Astrocyte (in vitro differentiated cells and primary cell): ENCODE results near the gene GDNF. TPM values are rescaled to one million over a fixed set of nuclear protein-coding genes. Genes with fewer than 3 reads are reported as not detected.
"Not testable (repeated sequence)": the region's sequence is repeated elsewhere in the genome, so short reads cannot be mapped to it uniquely, and the experiment has no call there.

Experiments
- DNase-seq: peaks from one replicate; pipeline ENCODE4 v3.0.0-alpha.2; 2010; ENCODE audit warnings: low read depth
- FAIRE-seq: peaks from 2 replicates; lab custom pipeline; 2011; peaks lifted over from hg19 to GRCh38; lab: Jason Lieb, UNC
- H2AFZ ChIP-seq: 2 replicates; pipeline ENCODE4 v1.6.0; 2012; ENCODE audit warnings: low read depth, low read length, inconsistent platforms
- H3K27ac ChIP-seq: 2 replicates; pipeline ENCODE4 v1.5.1; 2011; ENCODE audit warnings: low read depth, low read length, inconsistent platforms
- H3K27me3 ChIP-seq: 2 replicates; pipeline ENCODE4 v1.6.0; 2011; ENCODE audit warnings: low read length, inconsistent platforms; ENCODE audit not compliant: insufficient read depth
- H3K36me3 ChIP-seq: 2 replicates; pipeline ENCODE4 v1.5.1; 2011; ENCODE audit warnings: low read length, inconsistent platforms; ENCODE audit not compliant: insufficient read depth
- H3K4me1 ChIP-seq: 2 replicates; pipeline ENCODE4 v1.5.1; 2011; ENCODE audit warnings: low read length, inconsistent platforms; ENCODE audit not compliant: insufficient read depth
- H3K4me2 ChIP-seq: 2 replicates; pipeline ENCODE4 v1.6.0; 2012; ENCODE audit warnings: low read length, inconsistent platforms
- H3K4me3 ChIP-seq: 2 replicates; pipeline ENCODE4 v1.5.1; 2011; ENCODE audit warnings: low read depth, mild to moderate bottlenecking, low read length, inconsistent platforms; ENCODE audit not compliant: insufficient read depth
- H3K79me2 ChIP-seq: 2 replicates; pipeline ENCODE4 v1.6.0; 2012; ENCODE audit warnings: mild to moderate bottlenecking, low read length, inconsistent platforms; ENCODE audit not compliant: insufficient read depth
- H3K9ac ChIP-seq: 2 replicates; pipeline ENCODE4 v1.6.0; 2012; ENCODE audit warnings: mild to moderate bottlenecking, low read length, inconsistent platforms
- H3K9me3 ChIP-seq: 2 replicates; pipeline ENCODE4 v1.5.1; 2012; ENCODE audit warnings: low read depth, mild to moderate bottlenecking, low read length, inconsistent platforms; ENCODE audit not compliant: insufficient read depth
- H4K20me1 ChIP-seq: 2 replicates; pipeline ENCODE4 v1.6.0; 2012; ENCODE audit warnings: low read length, inconsistent platforms; ENCODE audit not compliant: insufficient read depth
- H3K27ac Mint-ChIP-seq: one replicate; pipeline ENCODE4 v1.8.0; 2021; ENCODE audit warnings: mild to moderate bottlenecking, mixed read lengths; ENCODE audit not compliant: unreplicated experiment
- H3K27me3 Mint-ChIP-seq: one replicate; pipeline ENCODE4 v1.8.0; 2021; ENCODE audit warnings: low read depth, mixed read lengths; ENCODE audit not compliant: unreplicated experiment
- H3K36me3 Mint-ChIP-seq: one replicate; pipeline ENCODE4 v1.8.0; 2021; ENCODE audit warnings: low read depth, mixed read lengths; ENCODE audit not compliant: unreplicated experiment
- H3K4me1 Mint-ChIP-seq: one replicate; pipeline ENCODE4 v1.8.0; 2021; ENCODE audit warnings: low read depth, mixed read lengths; ENCODE audit not compliant: unreplicated experiment
- H3K4me3 Mint-ChIP-seq: one replicate; pipeline ENCODE4 v1.8.0; 2021; ENCODE audit warnings: mild to moderate bottlenecking, moderate library complexity, mixed read lengths; ENCODE audit not compliant: unreplicated experiment
- H3K9me3 Mint-ChIP-seq: one replicate; pipeline ENCODE4 v1.8.0; 2021; ENCODE audit warnings: mild to moderate bottlenecking, mixed read lengths; ENCODE audit not compliant: unreplicated experiment
- CTCF ChIP-seq: IDR thresholded peaks from 2 replicates; pipeline ENCODE4 v1.5.1; 2011; ENCODE audit warnings: low read depth, mild to moderate bottlenecking, inconsistent platforms, low read length, moderate library complexity; ENCODE audit not compliant: insufficient read depth
- EZH2 ChIP-seq: IDR thresholded peaks from 2 replicates; pipeline ENCODE4 v1.6.1; 2012; ENCODE audit warnings: mild to moderate bottlenecking, low read length, inconsistent platforms; ENCODE audit not compliant: insufficient read depth
- total RNA-seq: library from RNA; stranded (reverse); gene quantifications from 2 replicates; pipeline ENCODE4 v1.2.1, GENCODE V29; 2021

GDNF gene
- total RNA-seq, 1 donor from 2014 or later = 21.5 TPM

- Mint-ChIP-seq H3K27ac (no peak overlapping the region), H3K27me3 (peaks cover 4% of the 10 kb centered on the region), H3K9me3 (peaks cover 9% of the 10 kb centered on the region), H3K4me1 (peaks cover 4% of the 10 kb centered on the region), H3K36me3 (no peaks in the 10 kb centered on the region), H3K4me3 (no peak overlapping the region)
- Histone ChIP-seq H3K27me3 (no peaks in the 10 kb centered on the region), H3K4me2 (no peak overlapping the region), H3K9me3 (no peaks in the 10 kb centered on the region), H3K9ac (no peak overlapping the region), H2AFZ (no peak overlapping the region), H3K36me3 (no peaks in the 10 kb centered on the region), H3K27ac (no peak overlapping the region), H4K20me1 (no peaks in the 10 kb centered on the region), H3K79me2 (no peaks in the 10 kb centered on the region), H3K4me3 (no peak overlapping the region), H3K4me1 (no peaks in the 10 kb centered on the region)
- TF ChIP-seq EZH2 (no peak), CTCF (no peak)
- FAIRE-seq (no peak), DNase-seq (no peak)
Observed at GRCh38 chr5:37803487-37803886, 36.4 kb downstream of the GDNF start.

- H3K4me3 Mint-ChIP-seq = no peak overlapping the region
- H3K4me1 Mint-ChIP-seq = no peaks in the 10 kb centered on the region
- H3K27ac ChIP-seq = no peak overlapping the region
- no peak overlapping the region for H3K4me2 ChIP-seq
- no peak overlapping the region for H2AFZ ChIP-seq
- peaks cover 4% of the 10 kb centered on the region for H3K27me3 Mint-ChIP-seq
- no peak overlapping the region for H3K27ac Mint-ChIP-seq
- H3K9me3 Mint-ChIP-seq = peaks cover 15% of the 10 kb centered on the region
- no peaks in the 10 kb centered on the region for H3K36me3 ChIP-seq
- no peaks in the 10 kb centered on the region for H3K36me3 Mint-ChIP-seq
- DNase-seq (no peak), FAIRE-seq (no peak)
- no peaks in the 10 kb centered on the region for H4K20me1 ChIP-seq
- H3K4me1 ChIP-seq = no peaks in the 10 kb centered on the region
- peaks cover 2% of the 10 kb centered on the region for H3K27me3 ChIP-seq
- TF ChIP-seq EZH2 (no peak), CTCF (no peak)
- no peaks in the 10 kb centered on the region for H3K79me2 ChIP-seq
- no peak overlapping the region for H3K4me3 ChIP-seq
- H3K9me3 ChIP-seq = no peaks in the 10 kb centered on the region
- H3K9ac ChIP-seq = no peak overlapping the region
Observed at GRCh38 chr5:37801521-37801920, 38.3 kb downstream of the GDNF start.

- H3K27ac ChIP-seq = no peak overlapping the region
- H3K27me3 Mint-ChIP-seq = peaks cover 4% of the 10 kb centered on the region
- H3K36me3 ChIP-seq = no peaks in the 10 kb centered on the region
- H3K27me3 ChIP-seq = peaks cover 2% of the 10 kb centered on the region
- H3K4me3 ChIP-seq = no peak overlapping the region
- no peak overlapping the region for H3K4me2 ChIP-seq
- DNase-seq = no peak
- no peak overlapping the region for H3K4me3 Mint-ChIP-seq
- H2AFZ ChIP-seq = no peak overlapping the region
- FAIRE-seq = no peak
- H3K36me3 Mint-ChIP-seq = no peaks in the 10 kb centered on the region
- no peak overlapping the region for H3K9ac ChIP-seq
- H3K79me2 ChIP-seq = no peaks in the 10 kb centered on the region
- no peak overlapping the region for H3K27ac Mint-ChIP-seq
- H3K4me1 ChIP-seq = no peaks in the 10 kb centered on the region
- no peaks in the 10 kb centered on the region for H4K20me1 ChIP-seq
- TF ChIP-seq CTCF (no peak), EZH2 (no peak)
- H3K9me3 Mint-ChIP-seq = peaks cover 23% of the 10 kb centered on the region
- H3K9me3 ChIP-seq = peaks cover 5% of the 10 kb centered on the region
- H3K4me1 Mint-ChIP-seq = no peaks in the 10 kb centered on the region
Observed at GRCh38 chr5:37799865-37800421, 39.9 kb downstream of the GDNF start.

- H3K4me1 ChIP-seq, H3K27ac Mint-ChIP-seq, H3K27me3 Mint-ChIP-seq, FAIRE-seq, H2AFZ ChIP-seq, H3K4me3 ChIP-seq, H3K4me2 ChIP-seq, H3K27me3 ChIP-seq, H3K9ac ChIP-seq, H3K4me1 Mint-ChIP-seq, H3K4me3 Mint-ChIP-seq, H4K20me1 ChIP-seq, H3K27ac ChIP-seq, H3K36me3 ChIP-seq, H3K79me2 ChIP-seq, H3K9me3 ChIP-seq, DNase-seq, H3K36me3 Mint-ChIP-seq: not testable (repeated sequence)
- peaks cover 40% of the 10 kb centered on the region for H3K9me3 Mint-ChIP-seq
Observed at GRCh38 chr5:37796435-37796834, 43.4 kb downstream of the GDNF start.
